IMR-90 (cell line): ENCODE data around the gene C14orf119. TPM values are rescaled to one million over a fixed set of nuclear protein-coding genes. Genes with fewer than 3 reads are reported as not detected.

ENCODE experiments used
- ATAC-seq: fragments of 200-7000 bp; cut with Tn5 transposase; 2 replicates; pipeline ENCODE4 v1.9.1; 2020; ENCODE audit warnings: low read depth, mild to moderate bottlenecking, moderate library complexity
- BruUV-seq: library from RNA; stranded (reverse); fragments of 400-500 nt; replicated peaks from 2 replicates; lab custom pipeline; 2021; lab: Mats Ljungman, UMichigan
- CTCF ChIA-PET: fragments of 300-600 bp; formaldehyde crosslinking; extraction: SDS; loops from one replicate; lab custom pipeline; 2021; ENCODE audit warnings: antibody characterized with exemption; lab: Yijun Ruan, JAX
- POLR2A ChIA-PET: fragments of 300-600 bp; sonication (Branson Sonifier 250); formaldehyde crosslinking; loops from one replicate; lab custom pipeline; 2022; ENCODE audit warnings: antibody characterized with exemption; ENCODE audit not compliant: unreplicated experiment; lab: Charles Lee
- DNase-seq: peaks from one replicate; pipeline ENCODE4 v3.0.0; 2013
- H2AFZ ChIP-seq: replicated peaks from 2 replicates; pipeline ENCODE3; 2013; ENCODE audit warnings: low read length, mild to moderate bottlenecking; ENCODE audit not compliant: poor library complexity
- H2AK5ac ChIP-seq: 2 replicates; pipeline ENCODE4 v1.6.1; 2013; ENCODE audit warnings: low read depth, low read length, inconsistent platforms
- H2AK9ac ChIP-seq: replicated peaks from 2 replicates; pipeline ENCODE3; 2013; ENCODE audit warnings: mild to moderate bottlenecking, low read depth, low read length, moderate library complexity; ENCODE audit not compliant: poor library complexity
- H2BK120ac ChIP-seq: 2 replicates; pipeline ENCODE4 v1.6.1; 2013; ENCODE audit warnings: low read depth, low read length, inconsistent platforms
- H2BK15ac ChIP-seq: 3 replicates; pipeline ENCODE4 v1.6.1; 2013; ENCODE audit warnings: low read depth, low read length, inconsistent platforms
- H2BK20ac ChIP-seq: 2 replicates; pipeline ENCODE4 v1.6.1; 2013; ENCODE audit warnings: low read depth, mild to moderate bottlenecking, inconsistent platforms, low read length, moderate library complexity
- H2BK5ac ChIP-seq: 2 replicates; pipeline ENCODE4 v1.6.1; 2013; ENCODE audit warnings: mild to moderate bottlenecking, low read depth, low read length, inconsistent platforms; ENCODE audit not compliant: poor library complexity, severe bottlenecking
- H3K14ac ChIP-seq: replicated peaks from 2 replicates; pipeline ENCODE4 v1.6.1; 2013; ENCODE audit warnings: low read depth, low read length, inconsistent platforms
- H3K18ac ChIP-seq: 2 replicates; pipeline ENCODE4 v1.6.1; 2013; ENCODE audit warnings: low read depth, low read length, control low read depth
- H3K23ac ChIP-seq: 2 replicates; pipeline ENCODE4 v1.6.1; 2013; ENCODE audit warnings: low read depth, low read length, inconsistent platforms
- H3K27ac ChIP-seq: 2 replicates; pipeline ENCODE4 v1.5.1; 2013; ENCODE audit warnings: mild to moderate bottlenecking, control low read depth, low read length; ENCODE audit not compliant: insufficient read depth
- H3K27me3 ChIP-seq: 2 replicates; pipeline ENCODE4 v1.6.1; 2013; ENCODE audit warnings: low read length; ENCODE audit not compliant: control insufficient read depth, insufficient read depth
- H3K36me3 ChIP-seq: 2 replicates; pipeline ENCODE4 v1.6.1; 2013; ENCODE audit warnings: low read length, mixed read lengths; ENCODE audit not compliant: control insufficient read depth, insufficient read depth
- H3K4ac ChIP-seq: 2 replicates; pipeline ENCODE4 v1.6.1; 2013; ENCODE audit warnings: low read depth, low read length, inconsistent platforms
- H3K4me1 ChIP-seq: 2 replicates; pipeline ENCODE4 v1.6.1; 2013; ENCODE audit warnings: low read length, mixed read lengths; ENCODE audit not compliant: control insufficient read depth, insufficient read depth
- H3K4me2 ChIP-seq: 2 replicates; pipeline ENCODE4 v1.6.1; 2013; ENCODE audit warnings: low read depth, mild to moderate bottlenecking, control low read depth, low read length, moderate library complexity
- H3K4me3 ChIP-seq: 2 replicates; pipeline ENCODE4 v1.5.1; 2013; ENCODE audit warnings: low read depth, mild to moderate bottlenecking, control low read depth, low read length, moderate library complexity; ENCODE audit not compliant: insufficient read depth
- H3K56ac ChIP-seq: 2 replicates; pipeline ENCODE4 v1.6.1; 2013; ENCODE audit warnings: low read length, inconsistent platforms; ENCODE audit not compliant: insufficient read depth; ENCODE audit errors: extremely low read depth
- H3K79me1 ChIP-seq, 2 experiments: 2 replicates each; pipeline ENCODE4 v1.6.1; 2013; ENCODE audit warnings: low read length in 2 of 2, inconsistent platforms in 1 of 2, low read depth in 1 of 2
- H3K9ac ChIP-seq: 2 replicates; pipeline ENCODE4 v1.6.1; 2013; ENCODE audit warnings: low read depth, low read length, control low read depth
- H3K9me1 ChIP-seq: 2 replicates; pipeline ENCODE4 v1.6.1; 2013; ENCODE audit warnings: low read length, inconsistent platforms; ENCODE audit not compliant: insufficient read depth
- H3K9me3 ChIP-seq: 2 replicates; pipeline ENCODE4 v1.6.1; 2013; ENCODE audit warnings: low read length; ENCODE audit not compliant: control insufficient read depth, insufficient read depth
- H4K20me1 ChIP-seq: 2 replicates; pipeline ENCODE4 v1.6.1; 2013; ENCODE audit warnings: low read length, inconsistent platforms; ENCODE audit not compliant: insufficient read depth
- H4K5ac ChIP-seq: 2 replicates; pipeline ENCODE4 v1.6.1; 2013; ENCODE audit warnings: mild to moderate bottlenecking, low read depth, low read length, control low read depth
- H4K8ac ChIP-seq, 2 experiments: 2 replicates each; pipeline ENCODE4 v1.6.1; 2013; ENCODE audit warnings: low read depth in 2 of 2, low read length in 2 of 2, control low read depth in 1 of 2, inconsistent platforms in 1 of 2
- H4K91ac ChIP-seq: 2 replicates; pipeline ENCODE4 v1.6.1; 2013; ENCODE audit warnings: low read depth, low read length, inconsistent platforms; ENCODE audit not compliant: insufficient read depth
- BHLHE40 ChIP-seq: fragments of 150-350 bp; IDR thresholded peaks from 2 replicates; pipeline ENCODE4 v1.6.1; 2016; ENCODE audit warnings: mild to moderate bottlenecking, low read depth, low read length
- CEBPB ChIP-seq: IDR thresholded peaks from 2 replicates; pipeline ENCODE4 v1.6.1; 2012; ENCODE audit warnings: low read depth, low read length, improper control_type of control experiment
- CHD1 ChIP-seq: IDR thresholded peaks from 2 replicates; pipeline ENCODE4 v1.6.1; 2012; ENCODE audit warnings: low read depth, low read length, improper control_type of control experiment
- FOS ChIP-seq: fragments of 150-350 bp; IDR thresholded peaks from 2 replicates; pipeline ENCODE4 v1.6.1; 2016; ENCODE audit warnings: low read depth, low read length
- MAZ ChIP-seq: IDR thresholded peaks from 2 replicates; pipeline ENCODE4 v1.6.1; 2012; ENCODE audit warnings: low read depth, mild to moderate bottlenecking, low read length, improper control_type of control experiment, moderate library complexity, borderline replicate concordance
- MXI1 ChIP-seq: IDR thresholded peaks from 2 replicates; pipeline ENCODE4 v1.6.1; 2012; ENCODE audit warnings: low read depth, mild to moderate bottlenecking, low read length, moderate library complexity, borderline replicate concordance
- NFE2L2 ChIP-seq: fragments of 150-350 bp; IDR thresholded peaks from 2 replicates; pipeline ENCODE4 v1.6.1; 2016; ENCODE audit warnings: low read depth, mild to moderate bottlenecking, low read length
- POLR2A ChIP-seq: IDR thresholded peaks from 2 replicates; pipeline ENCODE4 v1.6.1; 2012; ENCODE audit warnings: mild to moderate bottlenecking, low read depth, low read length
- RAD21 ChIP-seq: IDR thresholded peaks from 2 replicates; pipeline ENCODE4 v1.6.1; 2012; ENCODE audit warnings: low read length, improper control_type of control experiment
- RCOR1 ChIP-seq: IDR thresholded peaks from 2 replicates; pipeline ENCODE4 v1.6.1; 2012; ENCODE audit warnings: mild to moderate bottlenecking, low read length, improper control_type of control experiment; ENCODE audit not compliant: insufficient replicate concordance
- RFX5 ChIP-seq: IDR thresholded peaks from 2 replicates; pipeline ENCODE4 v1.8.0; 2012; ENCODE audit warnings: low read depth, mild to moderate bottlenecking, low read length, moderate library complexity
- SMC3 ChIP-seq: fragments of 150-350 bp; IDR thresholded peaks from 2 replicates; pipeline ENCODE4 v1.6.1; 2016; ENCODE audit warnings: low read depth, mild to moderate bottlenecking, antibody characterized with exemption, low read length, moderate library complexity
- WGBS, 2 experiments: methylation state at CpG; one replicate each; pipeline versions ENCODE4 v1.1.5 to v1.1.7; 2013; ENCODE audit warnings: missing lambda C conversion rate in 2 of 2; ENCODE audit not compliant: insufficient read length in 1 of 2; ENCODE audit errors: extremely low coverage in 2 of 2; 5-methylcytosine and 5-hydroxymethylcytosine counted together
- dilution Hi-C: fragments of 300-500 bp; cut with HindIII; formaldehyde crosslinking; loops from one replicate; pipeline ENCODE4 v1.14.3; 2018; ENCODE audit warnings: low sequenced_read_pairs; ENCODE audit not compliant: unreplicated experiment
- in situ Hi-C: fragments of 300-500 bp; cut with MboI; formaldehyde crosslinking; loops from 3 replicates; pipeline ENCODE4 v1.14.3; 2019; ENCODE audit warnings: low sequenced_read_pairs, inconsistent platforms, mixed read lengths
- intact Hi-C: fragments of 100-400 bp; cut with micrococcal nuclease; formaldehyde crosslinking; loops from 2 replicates; pipeline ENCODE4 v1.10.0; 2022
- polyA plus RNA-seq, 3 experiments: library from polyadenylated mRNA; depleted of rRNA; stranded (reverse); fragments of >200 nt; gene quantifications; 2 replicates each; pipeline ENCODE4 v1.2.3, GENCODE V29; 2012; ENCODE audit warnings: low replicate concordance in 1 of 3
- total RNA-seq: library from RNA; depleted of rRNA; stranded (reverse); fragments of >200 nt; gene quantifications from 2 replicates; pipeline ENCODE4 v1.2.3, GENCODE V29; 2012
- TF ChIP-seq, protein P1 (sequence below): fragments of 150-350 bp; IDR thresholded peaks from 2 replicates; pipeline ENCODE4 v1.6.1; 2017; ENCODE audit warnings: mild to moderate bottlenecking, antibody characterized with exemption, low read length, low read depth
- TF ChIP-seq, protein P2 (sequence below): fragments of 150-350 bp; IDR thresholded peaks from 2 replicates; pipeline ENCODE4 v1.6.1; 2016; ENCODE audit warnings: low read depth, mild to moderate bottlenecking, low read length, moderate library complexity, borderline replicate concordance

Gene C14orf119
- total and polyA plus RNA-seq, 2 of the 4 experiments (the other 2 are of a cell fraction): 74.0 to 83.7 TPM

DNA sequence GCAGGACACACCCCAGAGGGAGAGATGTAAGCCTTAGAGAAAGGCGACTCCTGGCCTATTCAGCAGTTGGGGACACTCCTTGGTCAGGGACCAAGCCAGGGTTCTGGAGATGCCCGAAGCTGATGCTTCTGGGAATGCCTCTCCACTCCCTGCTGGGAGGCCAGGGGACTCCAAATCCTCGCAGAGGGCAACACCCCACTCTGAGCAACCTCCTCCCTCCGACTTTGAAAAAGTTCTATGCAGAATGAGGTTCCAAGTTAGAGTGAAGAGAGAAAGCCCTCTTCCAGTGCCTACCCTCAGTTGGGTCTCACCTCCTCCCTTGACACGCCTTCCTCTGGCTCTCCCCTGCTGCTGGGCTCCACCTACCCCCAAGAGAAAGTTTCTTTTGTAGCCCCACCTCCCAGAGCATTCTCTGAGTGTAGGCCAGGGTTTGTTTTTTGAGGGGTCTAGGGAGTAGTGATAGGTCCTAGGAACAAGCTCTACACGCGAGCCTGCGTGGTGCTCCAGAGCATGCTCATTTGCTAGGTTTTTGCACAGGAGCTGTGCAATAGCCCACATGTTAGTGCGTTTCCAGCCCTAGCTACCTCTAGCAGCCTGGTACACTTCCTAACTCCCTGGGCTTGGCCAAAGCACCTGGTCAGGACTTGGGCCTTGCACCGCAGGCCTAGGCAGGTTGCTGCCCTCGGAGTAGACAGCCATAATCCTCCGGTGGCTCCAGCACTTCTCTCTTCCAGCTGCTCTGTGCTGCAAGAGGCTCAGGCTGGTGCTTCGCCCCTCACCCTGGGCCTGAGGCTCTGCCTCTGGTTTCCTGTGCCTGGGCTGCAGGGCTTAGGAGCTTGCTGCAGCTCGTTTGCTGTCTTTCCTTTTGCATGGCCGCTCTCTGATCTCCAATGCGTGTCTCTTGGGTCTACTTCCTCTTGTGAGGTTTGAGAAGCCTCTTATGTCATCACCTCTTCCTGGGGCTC lies 24.3 kb downstream of the C14orf119 start:
- CTCF ChIA-PET: interaction anchor here (0.7 to 1.5 kb wide), 7 partner anchors 25 to 133 kb away, joined by 3 to 5 read pairs (median 4); partner anchors contain the start of genes ACIN1 and C14orf119
- no peak for ATAC-seq
- Histone ChIP-seq H3K9me1 (peaks cover 16% of the 10 kb centered on the region), H3K56ac (no peak overlapping the region), H2AFZ (peak overlapping the region; percentile 5), H3K23ac (no peak overlapping the region), H2BK15ac (no peak overlapping the region), H2BK120ac (peak overlapping the region; percentile 18; the same call in 1 of the 2 replicates), H4K91ac (no peak overlapping the region), H4K8ac (no peak overlapping the region), H3K4me3 (no peak overlapping the region), H3K4me2 (no peak overlapping the region), H3K4ac (0 out of 2 replicates have a peak overlapping the region, but pooled peaks have one; percentile 16), H3K4me1 (peaks cover 12% of the 10 kb centered on the region), H2AK5ac (peak overlapping the region; percentile 25; the same call in 1 of the 2 replicates), H3K14ac (no peak overlapping the region), H2BK20ac (no peak overlapping the region), H3K18ac (no peak overlapping the region), H3K36me3 (no peaks in the 10 kb centered on the region), H3K79me1 (peaks cover 5 to 6% of the 10 kb centered on the region in 2 experiments; a peak in 2 of 4 replicates), H2BK5ac (no peak overlapping the region), H4K20me1 (no peaks in the 10 kb centered on the region), H3K9ac (no peak overlapping the region), H3K9me3 (no peaks in the 10 kb centered on the region), H2AK9ac (peak overlapping the region; percentile 17), H3K27me3 (no peaks in the 10 kb centered on the region), H3K27ac (no peak overlapping the region), H4K5ac (no peak overlapping the region)
- DNase-seq: no peak
- dilution Hi-C loops (no loop called here), in situ Hi-C loops (loop anchor here (10.0 kb wide), 1 partner anchor 185 kb away; the partner anchor contains the start of genes BCL2L2 and PPP1R3E), intact Hi-C loops (loop anchor here (1.0 to 2.0 kb wide), 3 partner anchors 35 to 181 kb away; no protein-coding TSS in a partner anchor)
- POLR2A ChIA-PET: no interaction called here
- 82% methylated on average over 5 of the region's 16 CpGs; no CpG with 5 or more reads in 1 of the 2 experiments for WGBS, 2 experiments
- BruUV-seq: no TSS peak
- TF ChIP-seq NFE2L2 (no peak), RAD21 (no peak), MAZ (no peak), FOS (no peak), BHLHE40 (no peak), RCOR1 (no peak), CEBPB (no peak), MXI1 (no peak), POLR2A (no peak), RFX5 (no peak), CHD1 (no peak), SMC3 (no peak)
- TF ChIP-seq, protein P1, sequence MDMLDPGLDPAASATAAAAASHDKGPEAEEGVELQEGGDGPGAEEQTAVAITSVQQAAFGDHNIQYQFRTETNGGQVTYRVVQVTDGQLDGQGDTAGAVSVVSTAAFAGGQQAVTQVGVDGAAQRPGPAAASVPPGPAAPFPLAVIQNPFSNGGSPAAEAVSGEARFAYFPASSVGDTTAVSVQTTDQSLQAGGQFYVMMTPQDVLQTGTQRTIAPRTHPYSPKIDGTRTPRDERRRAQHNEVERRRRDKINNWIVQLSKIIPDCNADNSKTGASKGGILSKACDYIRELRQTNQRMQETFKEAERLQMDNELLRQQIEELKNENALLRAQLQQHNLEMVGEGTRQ: no peak
- TF ChIP-seq, protein P2, sequence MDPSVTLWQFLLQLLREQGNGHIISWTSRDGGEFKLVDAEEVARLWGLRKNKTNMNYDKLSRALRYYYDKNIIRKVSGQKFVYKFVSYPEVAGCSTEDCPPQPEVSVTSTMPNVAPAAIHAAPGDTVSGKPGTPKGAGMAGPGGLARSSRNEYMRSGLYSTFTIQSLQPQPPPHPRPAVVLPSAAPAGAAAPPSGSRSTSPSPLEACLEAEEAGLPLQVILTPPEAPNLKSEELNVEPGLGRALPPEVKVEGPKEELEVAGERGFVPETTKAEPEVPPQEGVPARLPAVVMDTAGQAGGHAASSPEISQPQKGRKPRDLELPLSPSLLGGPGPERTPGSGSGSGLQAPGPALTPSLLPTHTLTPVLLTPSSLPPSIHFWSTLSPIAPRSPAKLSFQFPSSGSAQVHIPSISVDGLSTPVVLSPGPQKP: no peak
